Adrenal gland (tissue), 5 donors: ENCODE data around the gene CBARP.

Experiments used
- POLR2A ChIP-seq, 2 donors: fragments of 450-650 bp; IDR thresholded peaks; one replicate each; pipeline ENCODE4 v1.6.1; 2017; ENCODE audit warnings: antibody characterized with exemption in 2 of 2, mild to moderate bottlenecking in 2 of 2, moderate library complexity in 1 of 2
- TF ChIP-seq, protein P1 (sequence below), 6 experiments: fragments of 450-650 bp in 4 of 6; fragments of 200-600 bp in 2 of 6; sonication (generic) in 1 of 6; IDR thresholded peaks; 1 replicate in 5 of 6; 2 replicates in 1 of 6; pipeline versions ENCODE4 v1.5.1 to v1.8.0; 2016 to 2021; ENCODE audit warnings: antibody characterized with exemption in 6 of 6, mild to moderate bottlenecking in 2 of 6, moderate library complexity in 1 of 6
- donor health status: DM: no; HTN: no; CAD: no.

DNA sequence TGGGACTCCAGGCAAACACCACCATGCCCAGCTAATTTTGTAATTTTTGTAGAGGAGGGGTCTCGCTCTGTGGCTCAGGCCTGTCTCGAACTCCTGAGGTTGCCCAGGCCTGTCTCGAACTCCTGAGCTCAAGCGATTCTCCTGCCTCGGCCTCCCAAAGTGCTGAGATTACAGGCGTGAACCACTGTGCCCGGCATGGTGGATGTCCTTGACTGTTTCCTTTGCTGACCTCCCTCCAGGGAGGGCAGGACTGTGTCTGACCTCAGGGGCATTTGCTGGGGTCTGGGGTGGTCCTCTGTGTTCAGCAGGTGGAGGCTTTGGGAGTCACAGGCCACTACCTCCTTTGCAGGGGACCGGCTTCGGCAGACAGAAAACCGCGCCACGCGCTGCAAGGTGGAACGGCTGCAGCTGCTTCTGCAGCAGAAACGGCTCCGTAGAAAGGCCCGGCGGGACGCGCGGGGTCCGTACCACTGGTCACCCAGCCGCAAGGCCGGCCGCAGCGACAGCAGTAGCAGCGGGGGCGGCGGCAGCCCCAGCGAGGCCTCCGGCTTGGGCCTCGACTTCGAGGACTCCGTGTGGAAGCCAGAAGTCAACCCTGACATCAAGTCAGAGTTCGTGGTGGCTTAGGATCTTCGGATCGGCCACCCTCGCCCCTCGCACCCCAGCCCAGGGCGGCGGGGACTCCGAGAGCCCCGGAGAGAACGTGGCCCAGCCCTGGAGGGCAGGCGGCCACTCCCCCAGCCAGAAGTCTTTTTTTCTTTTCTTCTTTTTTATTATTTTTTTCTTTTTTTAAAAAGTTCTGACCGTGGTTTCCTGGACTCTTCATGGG lies 19.1 kb upstream of the CBARP start:
- TF ChIP-seq, protein P1, sequence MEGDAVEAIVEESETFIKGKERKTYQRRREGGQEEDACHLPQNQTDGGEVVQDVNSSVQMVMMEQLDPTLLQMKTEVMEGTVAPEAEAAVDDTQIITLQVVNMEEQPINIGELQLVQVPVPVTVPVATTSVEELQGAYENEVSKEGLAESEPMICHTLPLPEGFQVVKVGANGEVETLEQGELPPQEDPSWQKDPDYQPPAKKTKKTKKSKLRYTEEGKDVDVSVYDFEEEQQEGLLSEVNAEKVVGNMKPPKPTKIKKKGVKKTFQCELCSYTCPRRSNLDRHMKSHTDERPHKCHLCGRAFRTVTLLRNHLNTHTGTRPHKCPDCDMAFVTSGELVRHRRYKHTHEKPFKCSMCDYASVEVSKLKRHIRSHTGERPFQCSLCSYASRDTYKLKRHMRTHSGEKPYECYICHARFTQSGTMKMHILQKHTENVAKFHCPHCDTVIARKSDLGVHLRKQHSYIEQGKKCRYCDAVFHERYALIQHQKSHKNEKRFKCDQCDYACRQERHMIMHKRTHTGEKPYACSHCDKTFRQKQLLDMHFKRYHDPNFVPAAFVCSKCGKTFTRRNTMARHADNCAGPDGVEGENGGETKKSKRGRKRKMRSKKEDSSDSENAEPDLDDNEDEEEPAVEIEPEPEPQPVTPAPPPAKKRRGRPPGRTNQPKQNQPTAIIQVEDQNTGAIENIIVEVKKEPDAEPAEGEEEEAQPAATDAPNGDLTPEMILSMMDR (IDR thresholded peaks at IDR 0.05) = no peak
- no peak for TF ChIP-seq POLR2A (IDR thresholded peaks at IDR 0.05)
